Activated CD4-positive, alpha-beta T cell treated with anti-CD3 and anti-CD28 coated beads, Interleukin-10, Interleukin-2, amounts not matched to agents 100 ng/mL and 50 ng/mL, durations not matched to agents 16 hours and 8 hours (primary cell): Measurements from ENCODE around the gene TMC5.

ENCODE experiments used
- DNase-seq: peaks from one replicate; pipeline ENCODE4 v3.0.0-alpha.2; 2020

TMC5 gene

DNA sequence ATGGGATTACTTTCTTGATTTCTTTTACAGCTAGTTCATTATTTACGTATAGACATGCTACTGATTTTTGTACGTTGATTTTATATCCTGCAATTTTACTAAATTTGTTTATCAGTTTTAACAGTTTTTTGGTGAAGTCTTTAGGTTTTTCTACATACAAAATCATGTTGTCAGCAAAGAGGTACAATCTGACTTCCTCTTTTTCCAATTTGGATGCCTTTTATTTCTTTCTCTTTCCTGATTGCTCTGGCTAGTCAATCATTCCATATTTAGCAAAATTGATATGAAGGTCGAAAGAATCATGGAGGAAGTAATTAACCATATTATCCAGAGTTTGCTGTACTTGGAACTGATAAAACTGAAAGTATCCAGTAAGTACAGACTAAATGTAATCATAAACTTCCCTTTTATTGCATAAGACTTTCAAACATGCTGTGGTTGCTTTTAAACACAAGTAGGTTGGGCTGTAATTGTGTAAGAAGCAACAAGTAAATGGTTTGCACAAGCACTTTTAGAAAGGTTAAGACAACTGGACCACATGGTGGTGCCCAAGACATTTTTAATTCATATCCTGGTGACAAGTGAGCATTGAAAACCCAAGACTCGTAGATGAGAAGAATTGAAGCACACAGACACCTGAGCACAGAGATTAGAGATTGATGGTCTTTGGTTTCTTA lies 95.8 kb downstream of the TMC5 start:
- DNase-seq: peak; percentile 8

DNA sequence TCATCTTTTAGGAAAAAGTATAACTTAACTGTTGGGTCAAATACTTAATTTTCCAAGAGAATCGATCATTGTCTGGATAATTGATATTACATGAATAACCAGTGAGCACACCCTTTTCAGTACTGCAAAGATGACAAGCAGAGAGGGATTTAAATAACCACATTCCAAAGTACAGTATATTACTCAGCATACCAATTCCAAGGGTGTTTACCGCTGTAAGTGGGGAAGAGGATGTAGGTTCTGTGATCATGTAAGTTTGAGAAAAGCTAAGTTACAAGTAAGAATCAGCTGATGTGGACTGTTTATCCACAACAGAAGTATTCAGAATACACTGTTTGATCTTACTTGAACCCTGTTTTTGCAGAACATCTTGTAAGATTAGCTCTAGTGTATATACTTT lies 98.1 kb downstream of the TMC5 start:
- DNase-seq: no peak

DNA sequence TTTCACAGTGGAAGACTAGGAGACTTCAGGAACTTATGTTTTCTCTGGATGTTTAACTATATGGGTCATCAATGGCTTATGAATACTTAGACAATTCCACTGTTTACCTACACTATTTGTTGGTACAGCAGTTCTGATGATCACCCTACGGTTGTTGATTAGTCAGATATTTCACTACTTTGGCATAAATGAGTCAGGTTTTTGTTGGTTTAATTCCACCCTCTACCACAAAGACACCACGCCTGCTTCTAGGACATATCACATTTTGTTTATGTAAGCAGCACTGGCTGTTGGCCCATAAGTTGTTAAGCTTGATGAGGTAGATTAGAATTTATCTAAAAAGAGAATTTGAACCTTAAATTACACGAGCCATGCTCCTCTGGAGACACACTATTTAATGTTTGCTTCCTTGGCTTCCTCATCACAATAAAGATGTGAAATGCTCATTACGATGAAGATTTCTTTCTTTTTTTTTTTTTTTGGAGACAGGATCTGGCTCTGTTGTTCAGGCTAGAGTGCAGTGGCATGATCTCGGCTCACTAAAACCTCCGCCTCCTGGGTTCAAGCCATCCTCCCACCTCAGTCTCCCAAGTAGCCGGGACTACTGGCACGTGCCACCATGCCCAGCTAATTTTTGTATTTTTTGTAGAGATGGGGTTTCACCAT lies 99.9 kb downstream of the TMC5 start:
- DNase-seq: peak; percentile 80

DNA sequence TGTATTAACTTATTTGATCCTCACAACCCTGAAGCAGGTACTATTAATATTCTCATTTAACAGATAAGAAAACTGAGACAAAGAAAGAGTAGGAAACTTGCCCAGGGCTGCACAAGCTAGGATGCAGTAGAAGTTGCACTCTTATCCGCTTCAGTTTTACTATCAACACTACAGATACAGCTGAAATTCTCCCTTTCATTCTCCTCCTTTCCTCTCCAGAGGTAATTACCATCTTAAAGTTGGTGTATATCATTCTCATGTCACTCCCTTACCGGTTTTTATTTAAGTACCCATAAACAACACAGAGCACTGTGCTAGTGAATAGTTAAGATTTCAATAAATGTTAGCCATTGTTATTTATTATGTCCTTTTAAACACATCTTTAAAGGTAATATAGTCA lies 100.7 kb downstream of the TMC5 start:
- no peak for DNase-seq

DNA sequence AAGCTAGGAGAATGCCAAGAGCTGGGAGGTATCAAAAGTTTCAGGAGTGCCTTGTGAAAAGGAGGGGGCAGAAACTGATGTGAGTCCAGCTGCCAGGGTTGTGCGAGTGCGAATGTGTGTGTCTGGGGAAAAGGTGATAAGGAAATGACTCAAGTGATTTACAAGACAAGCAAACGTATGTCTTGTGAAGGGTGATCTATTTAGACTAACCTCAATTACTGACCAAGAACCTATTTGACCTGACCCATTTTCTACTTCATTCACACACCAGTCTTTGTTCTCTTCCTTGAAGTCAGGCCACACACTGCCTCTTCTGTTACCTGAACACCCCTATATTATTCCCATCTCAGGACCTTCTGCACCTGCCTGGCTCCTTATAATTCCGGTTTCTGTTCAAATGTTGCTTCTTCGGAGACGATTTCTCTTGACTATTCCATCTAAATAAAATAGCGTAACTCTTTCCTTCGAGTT lies 103.2 kb downstream of the TMC5 start:
- peak; percentile 47 for DNase-seq

DNA sequence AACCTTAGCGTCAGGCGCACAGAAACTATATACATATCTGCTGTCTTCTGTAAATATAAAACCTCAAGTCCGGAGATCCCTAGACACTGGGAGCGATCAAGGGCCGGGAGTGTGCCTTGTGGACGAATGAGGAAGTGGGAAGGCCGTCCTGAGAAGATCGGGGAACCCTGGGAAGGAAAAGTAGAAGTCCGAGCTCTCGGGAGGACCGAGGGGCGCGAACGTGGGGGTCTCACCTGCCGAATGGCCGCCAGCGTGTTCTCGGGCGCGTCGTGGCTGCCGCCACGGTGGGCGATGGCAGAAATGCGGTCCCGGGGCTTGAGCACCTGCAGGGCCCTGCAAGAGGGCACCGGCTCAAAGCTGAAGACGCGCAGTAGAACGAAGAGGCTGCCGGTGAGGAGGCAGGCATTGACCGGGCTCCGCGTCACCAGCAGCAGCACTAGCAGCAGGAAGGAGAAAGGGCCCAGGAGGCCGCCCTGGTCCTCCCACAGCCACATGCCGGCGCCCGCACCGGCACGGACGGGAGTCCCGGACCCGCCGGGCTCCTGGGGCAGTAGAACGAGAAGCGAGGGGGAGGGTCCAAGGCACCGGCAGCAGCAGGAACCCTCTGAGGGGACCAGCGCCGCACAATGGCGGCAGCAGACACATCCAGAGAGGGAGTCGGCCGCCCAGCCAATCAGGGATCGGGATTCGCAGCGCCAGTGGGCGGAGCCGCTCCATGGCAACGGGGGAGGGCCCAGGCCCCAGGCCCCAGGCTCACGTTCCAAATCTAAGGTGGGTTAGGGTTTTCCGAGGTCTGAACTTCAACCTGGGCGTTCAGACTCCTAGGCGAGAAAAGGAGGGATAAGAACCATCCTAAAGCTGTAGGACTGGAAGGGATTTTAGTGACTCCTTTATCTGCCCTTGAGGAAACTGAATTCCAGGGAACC lies 104.1 kb downstream of the TMC5 start, which contains the start of gene GDE1:
GDE1 (minus strand) TSS at position 628 of the 926 bp plus-strand sequence; CDS start at position 494, 134 bp downstream.
- DNase-seq: peak; percentile 97

DNA sequence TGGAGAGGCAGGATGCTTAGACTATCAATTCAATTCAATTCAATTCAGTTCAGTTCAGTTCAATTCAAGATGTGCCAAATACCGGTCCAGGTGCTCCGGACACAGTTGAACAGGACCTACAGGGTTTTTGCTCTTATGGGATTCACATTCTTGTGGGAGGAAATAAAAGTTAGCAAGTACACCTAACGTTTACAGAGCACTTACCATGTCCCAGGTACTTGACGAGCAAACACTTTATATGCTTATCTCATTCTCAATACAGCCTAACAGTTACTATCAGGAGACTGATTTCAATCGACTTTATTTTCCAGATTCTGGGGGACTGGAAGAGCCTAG lies 104.7 kb downstream of the TMC5 start:
- DNase-seq: no peak

DNA sequence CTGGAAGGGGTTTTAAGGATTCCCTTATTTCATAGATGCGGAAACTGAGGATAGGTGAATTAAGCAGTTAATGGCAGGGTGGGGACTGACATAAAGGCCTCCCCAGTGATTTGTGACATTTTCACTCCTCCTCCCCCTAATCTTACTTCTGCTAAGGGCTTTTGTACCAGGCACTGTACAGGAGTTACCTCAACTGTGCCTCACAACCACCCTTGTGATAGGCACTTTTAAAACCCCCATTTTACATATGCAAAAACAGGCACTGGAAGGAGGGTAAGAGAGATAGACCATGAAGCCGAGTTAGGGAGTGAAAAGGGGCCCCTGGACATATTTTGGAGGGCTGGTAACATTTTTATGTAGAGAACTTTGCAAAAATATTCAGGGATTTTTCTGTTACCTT lies 105.1 kb downstream of the TMC5 start:
- DNase-seq: no peak

DNA sequence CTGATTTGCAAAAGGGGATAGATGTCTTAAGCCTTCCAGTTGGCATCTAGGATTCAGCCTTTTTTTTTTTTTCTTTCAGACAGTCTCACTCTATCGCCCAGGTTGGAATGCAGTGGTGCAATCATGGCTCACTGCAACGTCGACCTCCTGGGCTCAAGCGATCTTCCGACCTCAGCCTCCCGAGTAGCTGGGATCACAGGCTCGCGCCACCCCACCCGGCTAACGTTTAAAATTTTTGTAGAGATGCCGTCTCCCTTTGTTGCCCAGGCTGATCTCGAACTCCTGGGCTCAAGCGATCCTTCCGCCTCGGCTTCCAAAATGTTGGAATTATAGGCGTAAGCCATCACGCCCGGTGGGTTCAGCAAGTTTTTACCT lies 105.5 kb downstream of the TMC5 start:
- no peak for DNase-seq

DNA sequence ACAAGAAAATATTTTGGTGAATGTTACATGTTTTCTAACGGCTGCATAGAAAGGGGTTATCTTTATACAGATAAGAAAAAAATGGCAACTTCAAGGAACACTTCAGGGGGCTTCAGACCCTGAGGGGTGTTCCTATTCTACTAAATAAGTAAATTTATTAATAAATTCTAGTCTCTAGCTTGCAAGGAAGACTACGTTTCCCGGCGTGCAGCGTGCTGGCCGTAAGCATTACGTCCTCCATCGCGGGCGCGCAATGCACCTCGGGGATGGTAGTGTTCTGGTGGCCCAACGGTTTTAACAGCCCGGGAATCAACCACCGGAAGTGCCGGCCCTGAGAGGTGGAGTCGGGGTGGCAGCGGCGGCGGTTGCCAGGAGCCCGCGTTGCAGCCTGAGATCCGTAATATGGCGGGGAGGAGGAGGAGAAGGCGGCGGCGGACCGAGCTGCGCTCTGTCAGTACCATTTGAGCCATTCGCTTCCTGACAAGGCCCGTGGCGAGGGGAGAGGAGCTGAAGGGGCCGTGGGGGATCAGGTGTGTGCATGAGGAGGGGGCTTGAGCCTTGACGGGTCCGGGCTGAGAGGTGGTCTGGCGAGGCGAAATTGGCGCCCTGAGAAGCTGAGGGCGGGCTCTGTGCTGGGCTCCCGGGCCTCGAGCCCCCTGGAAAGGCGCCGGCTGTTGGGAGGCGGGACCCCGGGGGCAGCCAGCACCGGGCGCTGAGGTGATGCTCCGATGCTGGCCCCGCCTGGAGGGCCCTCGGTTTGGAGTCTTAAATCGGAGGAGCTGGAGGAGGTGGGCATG lies 106.1 kb downstream of the TMC5 start, which contains the start of gene CCP110:
CCP110 (plus strand) TSS at position 384 of the 797 bp plus-strand sequence. CDS start 3,940 bp downstream, outside the sequence.
- peak; percentile 98 for DNase-seq

DNA sequence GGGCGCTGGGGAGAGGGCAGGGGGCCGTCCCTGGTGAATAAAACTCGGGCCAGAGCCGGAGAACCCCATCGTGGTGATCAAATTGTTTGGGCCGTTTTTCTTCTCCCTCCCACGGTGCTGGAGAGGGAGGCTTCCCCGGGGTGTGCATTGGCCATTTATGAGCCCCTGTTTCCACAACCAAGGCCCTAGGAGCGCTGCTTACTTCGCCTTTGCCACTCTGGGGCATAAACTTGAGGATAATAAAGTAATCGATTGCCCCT lies 106.6 kb downstream of the TMC5 start:
- DNase-seq: no peak

DNA sequence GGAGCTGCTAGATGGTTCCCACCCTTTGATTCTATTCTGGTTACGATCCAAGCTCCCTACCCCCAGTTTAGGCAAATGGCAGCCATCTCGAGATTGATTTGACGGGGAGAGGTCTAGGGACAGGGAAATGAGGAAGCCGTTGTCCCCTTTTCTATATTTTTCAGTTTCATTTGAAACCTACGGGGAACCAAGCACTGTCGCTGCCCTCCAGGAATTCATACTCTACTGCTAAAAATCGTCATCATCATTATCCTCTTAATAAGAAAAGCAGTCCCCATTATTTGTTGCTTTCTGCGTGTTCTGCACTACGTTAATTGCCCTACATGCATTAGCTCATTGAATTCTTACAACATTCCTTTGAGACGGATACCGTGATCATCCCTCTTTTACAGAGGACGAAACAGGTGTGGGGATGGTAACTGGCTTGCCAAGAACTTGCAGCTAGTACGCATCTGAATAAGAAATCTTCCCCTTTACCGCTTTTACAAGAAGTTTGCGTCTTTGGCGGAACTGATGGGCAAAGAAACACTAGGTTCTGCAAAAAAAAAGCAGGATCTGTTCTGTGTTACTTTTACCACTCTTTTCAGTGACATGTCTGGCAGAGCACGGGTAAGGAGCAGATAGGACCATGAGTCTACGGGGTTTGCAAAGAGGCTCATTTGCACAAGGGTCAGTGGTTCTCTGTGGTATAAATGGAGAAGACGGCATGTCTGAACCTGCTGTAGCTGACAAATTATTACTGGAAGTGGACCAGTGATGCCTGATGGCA lies 107.1 kb downstream of the TMC5 start:
- no peak for DNase-seq

DNA sequence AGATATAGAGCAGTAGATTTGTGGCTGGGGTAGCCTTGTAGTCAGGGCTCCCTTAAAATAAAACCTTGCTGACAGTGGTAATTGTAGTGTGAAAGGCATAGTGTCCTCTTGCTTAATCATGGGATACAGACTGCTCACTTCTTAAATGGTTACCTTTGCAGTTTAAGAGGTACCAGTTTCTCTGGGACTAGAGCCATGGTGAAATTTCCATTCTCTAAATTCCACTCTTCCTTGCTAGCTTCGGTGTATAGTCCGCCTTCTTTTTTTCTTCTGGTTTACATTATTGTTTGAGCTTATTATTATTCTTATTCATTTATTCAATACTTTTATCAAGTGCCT lies 107.7 kb downstream of the TMC5 start:
- no peak for DNase-seq

DNA sequence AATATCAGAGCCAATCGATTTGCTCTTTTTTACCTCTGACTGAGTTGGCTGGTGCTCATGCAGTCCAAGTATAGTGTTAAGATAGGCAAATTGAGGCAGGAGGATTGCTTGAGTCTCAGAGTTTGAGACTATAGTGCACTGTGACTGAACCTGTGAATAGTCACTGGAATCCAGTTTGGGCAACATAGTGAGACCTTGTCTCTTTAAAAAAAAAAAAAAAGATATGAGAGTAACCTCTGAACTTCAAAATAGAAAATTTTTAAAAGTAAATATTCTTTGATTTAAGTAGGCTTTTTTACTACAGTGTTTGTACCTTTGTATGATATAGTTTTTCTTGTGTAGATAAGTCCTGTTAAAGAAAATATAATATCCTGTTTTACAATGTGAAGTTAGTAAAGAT lies 109.5 kb downstream of the TMC5 start:
- DNase-seq: no peak

DNA sequence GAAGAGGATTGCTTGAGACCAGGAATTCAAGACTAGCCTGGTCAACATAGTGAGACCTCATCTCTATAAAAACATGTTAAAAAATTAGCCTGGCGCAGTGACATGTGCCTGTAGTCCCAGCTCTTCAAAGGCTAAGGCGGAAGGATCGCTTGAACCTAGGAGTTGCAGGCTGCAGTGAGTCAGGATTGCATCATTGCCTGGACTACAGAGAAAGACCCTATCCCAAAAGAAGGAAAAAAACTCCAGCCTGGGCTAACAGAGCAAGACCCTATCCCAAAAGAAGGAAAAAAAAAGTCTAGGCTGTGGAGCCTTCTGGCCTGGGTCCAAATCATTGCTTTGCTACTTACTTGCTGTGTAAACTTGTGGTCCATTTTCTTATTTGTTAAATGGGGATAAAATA lies 111.0 kb downstream of the TMC5 start:
- DNase-seq: no peak

DNA sequence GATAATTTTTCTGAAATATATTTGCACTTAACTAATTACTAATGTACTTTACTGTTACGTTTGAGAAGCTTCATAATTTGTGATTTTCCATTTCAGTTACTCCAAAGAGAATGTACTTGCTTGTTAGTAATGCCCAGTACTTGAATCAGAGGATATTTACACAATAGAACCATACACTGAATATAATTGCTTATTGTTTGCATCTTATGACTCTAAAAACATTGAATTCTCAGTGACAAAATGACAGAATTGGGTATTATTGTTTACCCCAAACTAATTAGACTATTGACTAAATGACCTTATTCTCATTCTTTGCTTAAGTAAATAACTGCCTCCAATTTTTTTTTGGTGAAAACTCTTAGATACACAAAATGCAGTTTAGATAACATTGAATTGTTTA lies 114.9 kb downstream of the TMC5 start:
- no peak for DNase-seq

DNA sequence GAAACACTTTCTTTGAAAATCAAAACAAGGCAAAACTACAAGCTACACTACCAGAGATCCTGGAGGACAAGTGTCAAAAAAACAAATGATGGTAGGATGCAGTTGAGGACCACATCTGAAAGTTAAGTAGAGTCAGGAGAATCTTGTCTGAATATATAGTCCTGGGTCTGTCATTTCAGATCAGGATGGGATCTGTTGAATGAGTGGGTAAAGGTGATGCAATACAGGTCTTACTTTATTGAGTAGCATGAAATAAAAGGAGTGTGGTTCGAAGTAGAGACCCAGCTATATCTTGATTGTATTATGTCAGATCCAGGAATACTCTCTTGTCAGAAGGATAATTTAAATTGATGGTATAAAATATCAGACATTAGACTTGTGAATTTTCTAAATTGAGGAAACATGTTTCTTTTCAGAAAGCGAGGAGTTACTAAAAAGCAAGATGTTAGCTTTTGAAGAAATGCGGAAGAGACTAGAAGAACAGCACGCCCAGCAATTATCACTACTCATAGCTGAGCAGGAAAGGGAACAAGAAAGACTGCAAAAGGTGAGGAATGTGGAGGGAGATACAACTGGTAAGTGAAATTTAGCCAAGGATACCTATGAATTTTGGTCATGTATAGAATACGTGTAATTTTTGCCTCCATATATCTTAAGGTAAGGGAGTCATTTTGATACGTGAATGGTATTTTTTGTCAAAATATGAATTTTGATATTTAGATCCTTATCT lies 122.7 kb downstream of the TMC5 start:
- DNase-seq: no peak

DNA sequence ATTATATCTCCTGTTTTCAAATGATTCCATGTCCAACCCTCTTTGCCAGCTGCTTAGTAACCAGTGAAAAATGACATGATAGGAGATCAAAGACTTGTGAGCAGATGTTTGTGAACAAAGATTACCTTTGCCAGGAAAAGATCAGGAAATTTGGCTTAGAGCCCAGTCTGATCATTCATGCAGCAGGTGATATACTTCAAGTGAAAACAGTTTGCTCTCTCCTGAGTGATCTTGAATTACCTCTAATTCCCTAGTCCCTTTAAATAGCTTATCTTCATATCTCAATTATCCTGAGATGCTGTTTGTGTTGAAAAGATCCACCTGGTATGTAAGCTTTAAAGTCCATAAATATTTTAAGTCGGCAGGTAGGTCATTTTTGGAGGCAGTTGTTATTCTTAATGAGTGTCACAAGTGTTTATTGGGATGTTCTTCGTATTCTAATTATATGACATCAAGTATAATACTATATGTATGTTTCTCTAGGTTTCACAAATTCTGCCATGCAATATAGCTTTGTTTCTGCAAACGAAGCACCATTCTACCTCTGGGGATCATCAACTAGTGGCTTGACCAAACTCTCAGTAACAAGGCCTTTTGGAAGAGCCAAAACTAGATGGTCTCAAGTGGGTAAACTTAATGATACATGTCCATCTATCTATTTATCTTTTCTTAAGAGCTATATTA lies 124.6 kb downstream of the TMC5 start:
- DNase-seq: no peak

DNA sequence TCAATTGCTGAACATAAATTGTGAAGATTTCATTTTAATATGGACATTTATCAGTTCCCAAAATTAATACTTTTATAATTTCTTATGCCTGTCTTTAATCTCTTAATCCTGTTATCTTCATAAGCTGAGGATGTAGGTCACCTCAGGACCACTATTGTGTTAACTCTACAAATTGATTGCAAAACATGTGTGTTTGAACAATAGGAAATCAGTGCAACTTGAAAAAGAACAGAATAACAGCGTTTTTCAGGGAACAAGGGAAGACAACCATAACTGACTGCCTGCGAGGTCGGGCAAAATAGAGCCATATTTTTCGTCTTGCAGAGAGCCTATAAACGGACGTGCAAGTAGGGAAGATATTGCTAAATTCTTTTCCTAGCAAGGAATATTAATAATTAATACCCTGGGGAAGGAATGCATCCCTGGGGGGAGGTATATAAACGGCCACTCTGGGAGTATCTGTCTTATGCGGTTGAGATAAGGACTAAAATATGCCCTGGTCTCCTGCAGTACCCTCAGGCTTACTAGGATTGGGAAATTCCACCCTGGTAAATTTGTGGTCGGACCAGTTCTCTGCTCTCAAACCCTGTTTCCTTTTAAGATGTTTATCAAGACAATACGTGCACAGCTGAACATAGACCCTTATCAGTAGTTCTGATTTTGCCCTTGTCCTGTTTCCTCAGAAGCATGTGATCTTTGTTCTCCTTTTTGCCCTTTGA lies 125.8 kb downstream of the TMC5 start:
- DNase-seq: peak; percentile 49

DNA sequence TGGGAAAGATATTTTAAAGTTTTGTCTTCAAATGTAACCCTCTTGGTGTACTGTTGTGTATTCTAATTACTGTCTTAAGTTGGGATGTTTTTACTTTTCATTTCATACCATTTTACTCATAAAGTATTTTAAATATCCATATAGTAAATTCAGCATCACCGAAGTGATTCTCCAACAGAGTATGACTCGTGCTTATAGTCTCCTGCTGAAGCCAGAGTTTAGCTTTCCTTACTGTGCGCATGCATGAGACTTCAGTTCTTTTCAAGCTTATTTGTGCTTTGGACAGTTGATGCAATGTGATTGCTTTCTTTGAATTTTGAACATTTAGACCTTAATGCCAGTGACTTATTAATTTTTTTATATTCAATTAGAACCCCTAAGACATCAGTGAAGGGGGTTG lies 130.5 kb downstream of the TMC5 start:
- DNase-seq: no peak
